OCI-LY1 (cell line): Measurements from ENCODE around the gene KCNT2.

Experiments used
- H2AFZ ChIP-seq: fragments of 200-600 bp; sonication (generic), shearing (Covaris generic); 2 replicates; pipeline ENCODE4 v1.6.0; 2014; ENCODE audit warnings: antibody characterized with exemption, mild to moderate bottlenecking, low read length
- H3F3A ChIP-seq: fragments of 200-600 bp; sonication (generic), shearing (Covaris generic); 2 replicates; pipeline ENCODE4 v1.6.0; 2014; ENCODE audit warnings: mild to moderate bottlenecking, antibody characterized with exemption, low read length, moderate library complexity; ENCODE audit not compliant: insufficient read depth
- H3K27ac ChIP-seq: fragments of 200-600 bp; sonication (generic); 2 replicates; pipeline ENCODE4 v1.5.1; 2014; ENCODE audit warnings: low read length, mixed run types, mild to moderate bottlenecking, low read depth; ENCODE audit not compliant: poor library complexity, severe bottlenecking
- H3K27me3 ChIP-seq: fragments of 200-600 bp; sonication (generic); 2 replicates; pipeline ENCODE4 v1.6.0; 2014; ENCODE audit warnings: antibody characterized with exemption, mild to moderate bottlenecking, low read length, moderate library complexity; ENCODE audit not compliant: insufficient read depth
- H3K36me3 ChIP-seq: fragments of 200-600 bp; sonication (generic); 2 replicates; pipeline ENCODE4 v1.6.1; 2014; ENCODE audit warnings: mild to moderate bottlenecking, antibody characterized with exemption, low read length, moderate library complexity, mixed read lengths; ENCODE audit not compliant: insufficient read depth
- H3K4me1 ChIP-seq: fragments of 200-600 bp; sonication (generic); 2 replicates; pipeline ENCODE4 v1.5.1; 2014; ENCODE audit warnings: mild to moderate bottlenecking, low read length, moderate library complexity; ENCODE audit not compliant: insufficient read depth, severe bottlenecking
- H3K4me2 ChIP-seq: fragments of 200-600 bp; sonication (generic), shearing (Covaris generic); 2 replicates; pipeline ENCODE4 v1.6.1; 2014; ENCODE audit warnings: low read length
- H3K4me3 ChIP-seq: fragments of 200-600 bp; sonication (generic); 2 replicates; pipeline ENCODE4 v1.5.1; 2014; ENCODE audit warnings: low read length, low read depth, mild to moderate bottlenecking, mixed read lengths; ENCODE audit not compliant: poor library complexity, severe bottlenecking
- H3K79me2 ChIP-seq: fragments of 200-600 bp; shearing (Covaris generic); 2 replicates; pipeline ENCODE4 v1.6.1; 2016; ENCODE audit warnings: mixed run types, low read length, mixed read lengths; ENCODE audit not compliant: insufficient read depth
- H3K9ac ChIP-seq: fragments of 200-600 bp; sonication (generic), shearing (Covaris generic); 2 replicates; pipeline ENCODE4 v1.6.1; 2014; ENCODE audit warnings: mild to moderate bottlenecking, low read length, mixed read lengths
- H3K9me2 ChIP-seq: fragments of 200-600 bp; sonication (generic), shearing (Covaris generic); 2 replicates; pipeline ENCODE4 v1.6.1; 2014; ENCODE audit warnings: low read depth, mild to moderate bottlenecking, low read length, mixed read lengths
- H3K9me3 ChIP-seq: fragments of 200-600 bp; shearing (Covaris generic); 2 replicates; pipeline ENCODE4 v1.6.1; 2014; ENCODE audit warnings: low read length, mixed read lengths
- H4K20me1 ChIP-seq: fragments of 200-600 bp; sonication (generic), shearing (Covaris generic); 2 replicates; pipeline ENCODE4 v1.6.0; 2016; ENCODE audit warnings: mild to moderate bottlenecking, low read length; ENCODE audit not compliant: insufficient read depth
- CTCF ChIP-seq: fragments of 200-600 bp; sonication (generic), shearing (Covaris generic); IDR thresholded peaks from 2 replicates; pipeline ENCODE4 v1.5.1; 2017; ENCODE audit warnings: mild to moderate bottlenecking, antibody characterized with exemption, low read length, moderate library complexity, mixed read lengths
- EZH2 ChIP-seq: fragments of 200-600 bp; sonication (generic), shearing (Covaris generic); IDR thresholded peaks from 2 replicates; pipeline ENCODE4 v1.8.0; 2017; ENCODE audit warnings: borderline replicate concordance, mixed run types, mild to moderate bottlenecking, antibody characterized with exemption, low read length, moderate library complexity, mixed read lengths

Gene KCNT2

GRCh38 chr1:196462086-196462485 lies 146.2 kb downstream of the KCNT2 start:
- H3K79me2 ChIP-seq, result no peaks in the 10 kb centered on the region
- H3K9me3 ChIP-seq, result no peaks in the 10 kb centered on the region
- H3K27ac ChIP-seq, result no peak overlapping the region
- no peaks in the 10 kb centered on the region for H3K4me1 ChIP-seq
- no peak overlapping the region for H2AFZ ChIP-seq
- no peaks in the 10 kb centered on the region for H3K27me3 ChIP-seq
- TF ChIP-seq CTCF (no peak), EZH2 (no peak)
- H3K4me3 ChIP-seq, result no peak overlapping the region
- H3K9ac ChIP-seq, result no peak overlapping the region
- no peak overlapping the region for H3K4me2 ChIP-seq
- H3F3A ChIP-seq, result no peaks in the 10 kb centered on the region
- no peaks in the 10 kb centered on the region for H3K9me2 ChIP-seq
- no peaks in the 10 kb centered on the region for H4K20me1 ChIP-seq
- no peaks in the 10 kb centered on the region for H3K36me3 ChIP-seq

GRCh38 chr1:196461521-196461920 lies 146.7 kb downstream of the KCNT2 start:
- H3K4me2 ChIP-seq, result no peak overlapping the region
- no peak for TF ChIP-seq CTCF
- TF ChIP-seq EZH2, result no peak
- H3K9me3 ChIP-seq, result no peaks in the 10 kb centered on the region
- no peaks in the 10 kb centered on the region for H3K4me1 ChIP-seq
- no peaks in the 10 kb centered on the region for H3K9me2 ChIP-seq
- no peaks in the 10 kb centered on the region for H3F3A ChIP-seq
- H3K79me2 ChIP-seq, result no peaks in the 10 kb centered on the region
- H3K9ac ChIP-seq, result no peak overlapping the region
- H3K27ac ChIP-seq, result no peak overlapping the region
- no peaks in the 10 kb centered on the region for H3K27me3 ChIP-seq
- H4K20me1 ChIP-seq, result no peaks in the 10 kb centered on the region
- no peak overlapping the region for H3K4me3 ChIP-seq
- H3K36me3 ChIP-seq, result no peaks in the 10 kb centered on the region
- H2AFZ ChIP-seq, result no peak overlapping the region

- Histone ChIP-seq H3K36me3 (no peaks in the 10 kb centered on the region), H3K9me3 (no peaks in the 10 kb centered on the region), H3F3A (no peaks in the 10 kb centered on the region), H3K9me2 (no peaks in the 10 kb centered on the region), H2AFZ (no peak overlapping the region), H3K4me3 (no peak overlapping the region), H3K27ac (no peak overlapping the region), H3K27me3 (no peaks in the 10 kb centered on the region), H3K79me2 (no peaks in the 10 kb centered on the region), H3K4me1 (no peaks in the 10 kb centered on the region), H3K9ac (no peak overlapping the region), H3K4me2 (no peak overlapping the region), H4K20me1 (no peaks in the 10 kb centered on the region)
- TF ChIP-seq EZH2 (no peak), CTCF (no peak)
Observed at GRCh38 chr1:196459383-196459782, 148.9 kb downstream of the KCNT2 start.
